ENCODE results near the gene MBOAT2.

- TF ChIP-seq, protein P1, sequence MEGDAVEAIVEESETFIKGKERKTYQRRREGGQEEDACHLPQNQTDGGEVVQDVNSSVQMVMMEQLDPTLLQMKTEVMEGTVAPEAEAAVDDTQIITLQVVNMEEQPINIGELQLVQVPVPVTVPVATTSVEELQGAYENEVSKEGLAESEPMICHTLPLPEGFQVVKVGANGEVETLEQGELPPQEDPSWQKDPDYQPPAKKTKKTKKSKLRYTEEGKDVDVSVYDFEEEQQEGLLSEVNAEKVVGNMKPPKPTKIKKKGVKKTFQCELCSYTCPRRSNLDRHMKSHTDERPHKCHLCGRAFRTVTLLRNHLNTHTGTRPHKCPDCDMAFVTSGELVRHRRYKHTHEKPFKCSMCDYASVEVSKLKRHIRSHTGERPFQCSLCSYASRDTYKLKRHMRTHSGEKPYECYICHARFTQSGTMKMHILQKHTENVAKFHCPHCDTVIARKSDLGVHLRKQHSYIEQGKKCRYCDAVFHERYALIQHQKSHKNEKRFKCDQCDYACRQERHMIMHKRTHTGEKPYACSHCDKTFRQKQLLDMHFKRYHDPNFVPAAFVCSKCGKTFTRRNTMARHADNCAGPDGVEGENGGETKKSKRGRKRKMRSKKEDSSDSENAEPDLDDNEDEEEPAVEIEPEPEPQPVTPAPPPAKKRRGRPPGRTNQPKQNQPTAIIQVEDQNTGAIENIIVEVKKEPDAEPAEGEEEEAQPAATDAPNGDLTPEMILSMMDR (IDR thresholded peaks at IDR 0.05; ENCODE audit: insufficient read depth, low read length, poor library complexity, severe bottlenecking), result no peak
- no peak for TF ChIP-seq EZH2phosphoT487 (conservative IDR thresholded peaks at IDR 0.05; ENCODE audit: low read length)
Observed at GRCh38 chr2:8882094-8882493, 121.4 kb downstream of the MBOAT2 start.

All from SU-DHL-6 (cell line).